ENCODE results near the gene C20orf202.

DNA sequence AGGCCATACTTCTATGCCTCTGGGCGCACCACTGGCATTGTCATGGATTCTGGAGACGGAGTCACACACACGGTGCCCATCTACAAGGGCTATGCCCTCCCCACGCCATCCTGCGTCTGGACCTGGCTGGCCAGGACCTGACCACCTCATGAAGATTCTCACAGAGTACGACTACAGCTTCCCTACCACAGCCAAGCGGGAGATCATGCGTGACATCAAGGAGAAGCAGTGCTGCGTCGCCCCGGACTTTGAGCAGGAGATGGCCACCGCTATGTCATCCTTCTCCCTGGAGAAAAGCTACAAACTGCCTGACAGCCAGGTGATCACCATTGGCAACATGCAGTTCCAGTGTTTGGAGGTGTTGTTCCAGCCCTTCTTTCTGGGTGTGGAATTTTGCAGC lies 42.3 kb upstream of the C20orf202 start:
- TF ChIP-seq, protein P1, sequence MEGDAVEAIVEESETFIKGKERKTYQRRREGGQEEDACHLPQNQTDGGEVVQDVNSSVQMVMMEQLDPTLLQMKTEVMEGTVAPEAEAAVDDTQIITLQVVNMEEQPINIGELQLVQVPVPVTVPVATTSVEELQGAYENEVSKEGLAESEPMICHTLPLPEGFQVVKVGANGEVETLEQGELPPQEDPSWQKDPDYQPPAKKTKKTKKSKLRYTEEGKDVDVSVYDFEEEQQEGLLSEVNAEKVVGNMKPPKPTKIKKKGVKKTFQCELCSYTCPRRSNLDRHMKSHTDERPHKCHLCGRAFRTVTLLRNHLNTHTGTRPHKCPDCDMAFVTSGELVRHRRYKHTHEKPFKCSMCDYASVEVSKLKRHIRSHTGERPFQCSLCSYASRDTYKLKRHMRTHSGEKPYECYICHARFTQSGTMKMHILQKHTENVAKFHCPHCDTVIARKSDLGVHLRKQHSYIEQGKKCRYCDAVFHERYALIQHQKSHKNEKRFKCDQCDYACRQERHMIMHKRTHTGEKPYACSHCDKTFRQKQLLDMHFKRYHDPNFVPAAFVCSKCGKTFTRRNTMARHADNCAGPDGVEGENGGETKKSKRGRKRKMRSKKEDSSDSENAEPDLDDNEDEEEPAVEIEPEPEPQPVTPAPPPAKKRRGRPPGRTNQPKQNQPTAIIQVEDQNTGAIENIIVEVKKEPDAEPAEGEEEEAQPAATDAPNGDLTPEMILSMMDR (conservative IDR thresholded peaks at IDR 0.05) = no peak
- no peak for TF ChIP-seq ZFX (IDR thresholded peaks at IDR 0.05)
